HepG2 (cell line): ENCODE results near the gene STK4. TPM values are rescaled to one million over a fixed set of nuclear protein-coding genes. Genes with fewer than 3 reads are reported as not detected.

Experiments
- ATAC-seq: fragments of 200-7000 bp; cut with Tn5 transposase; 3 replicates; pipeline ENCODE4 v1.9.1; 2020; ENCODE audit warnings: mild to moderate bottlenecking, moderate library complexity
- BruUV-seq: library from RNA; stranded (reverse); fragments of 400-500 nt; replicated peaks from 2 replicates; lab custom pipeline; 2021; lab: Mats Ljungman, UMichigan
- CTCF ChIA-PET: fragments of 300-600 bp; formaldehyde crosslinking; extraction: SDS; loops from one replicate; lab custom pipeline; 2021; ENCODE audit warnings: low total read pairs, inconsistent platforms, low intra/inter-chr PET ratio; lab: Yijun Ruan, JAX
- POLR2A ChIA-PET: fragments of 350-600 bp; sonication (Branson Sonifier 250); formaldehyde crosslinking; loops from one replicate; lab custom pipeline; 2020; ENCODE audit warnings: antibody characterized with exemption, inconsistent platforms; lab: Yijun Ruan, JAX
- DNase-seq: peaks from one replicate; pipeline ENCODE4 v3.0.0-alpha.2; 2015; ENCODE audit warnings: low spot score
- FAIRE-seq: peaks from 3 replicates; lab custom pipeline; 2011; peaks lifted over from hg19 to GRCh38; lab: Jason Lieb, UNC
- H2AFZ ChIP-seq: one replicate; pipeline ENCODE4 v1.6.1; 2011; ENCODE audit warnings: low read length, inconsistent platforms
- H3K27ac ChIP-seq: fragments of 300-600 bp; 3 replicates; pipeline ENCODE4 v1.8.0; 2011; ENCODE audit warnings: mixed run types, mild to moderate bottlenecking, mixed read lengths, low read length, inconsistent platforms; ENCODE audit not compliant: insufficient read depth; ENCODE audit errors: extremely low read length
- H3K27me3 ChIP-seq, 2 experiments: fragments of 200-600 bp in 1 of 2; 2 replicates in 1 of 2; 3 replicates in 1 of 2; pipeline versions ENCODE4 v1.6.0 to v1.8.0; 2011; ENCODE audit warnings: low read length in 2 of 2, mild to moderate bottlenecking in 2 of 2, moderate library complexity in 2 of 2, inconsistent platforms in 1 of 2; ENCODE audit not compliant: insufficient read depth in 2 of 2, control insufficient read depth in 1 of 2
- H3K36me3 ChIP-seq, 2 experiments: fragments of 200-600 bp in 1 of 2; replicated peaks in 1 of 2; 2 replicates in 1 of 2; 3 replicates in 1 of 2; pipeline versions ENCODE4 v1.5.1 to v1.8.0; 2011; ENCODE audit warnings: low read length in 2 of 2, inconsistent platforms in 1 of 2; ENCODE audit not compliant: insufficient read depth in 2 of 2, control insufficient read depth in 1 of 2
- H3K4me1 ChIP-seq: 2 replicates; pipeline ENCODE4 v1.5.1; 2012; ENCODE audit warnings: low read length, inconsistent platforms; ENCODE audit not compliant: insufficient read depth
- H3K4me2 ChIP-seq: 2 replicates; pipeline ENCODE4 v1.6.0; 2011; ENCODE audit warnings: low read depth, low read length, inconsistent platforms
- H3K4me3 ChIP-seq, 3 experiments: fragments of 200-600 bp in 1 of 3; sonication (generic), shearing (Covaris generic) in 1 of 3; replicated peaks in 1 of 3; 2 replicates each; pipeline ENCODE4 v1.5.1; 2011 to 2016; ENCODE audit warnings: low read length in 3 of 3, inconsistent platforms in 2 of 3, low read depth in 2 of 3, mild to moderate bottlenecking in 2 of 3, control low read depth in 1 of 3, mixed read lengths in 1 of 3; ENCODE audit not compliant: insufficient read depth in 1 of 3
- H3K79me2 ChIP-seq: one replicate; pipeline ENCODE4 v1.6.1; 2011; ENCODE audit warnings: low read length, inconsistent platforms; ENCODE audit not compliant: insufficient read depth
- H3K9ac ChIP-seq: 2 replicates; pipeline ENCODE4 v1.6.0; 2011; ENCODE audit warnings: mild to moderate bottlenecking, low read depth, low read length, inconsistent platforms; ENCODE audit not compliant: insufficient read depth
- H3K9me3 ChIP-seq: 2 replicates; pipeline ENCODE4 v1.5.1; 2012; ENCODE audit warnings: mild to moderate bottlenecking, low read length
- H4K20me1 ChIP-seq: 2 replicates; pipeline ENCODE4 v1.6.0; 2011; ENCODE audit warnings: inconsistent platforms, mild to moderate bottlenecking, low read length, moderate library complexity; ENCODE audit not compliant: insufficient read depth
- ATRX ChIP-seq: sonication (generic); formaldehyde crosslinking; IDR thresholded peaks from 2 replicates; pipeline ENCODE4 v1.4.0; 2020; ENCODE audit warnings: missing genetic modification reagents, borderline replicate concordance
- HNF1B ChIP-seq: sonication (generic); formaldehyde crosslinking; IDR thresholded peaks from 2 replicates; pipeline ENCODE4 v1.5.1; 2020; ENCODE audit warnings: mild to moderate bottlenecking, moderate library complexity, missing genetic modification reagents
- NR0B2 ChIP-seq: sonication (generic); formaldehyde crosslinking; IDR thresholded peaks from 2 replicates; pipeline ENCODE4 v1.4.0; 2020; ENCODE audit warnings: mild to moderate bottlenecking, missing genetic modification reagents
- SAFB2 ChIP-seq: sonication (generic); formaldehyde crosslinking; IDR thresholded peaks from 2 replicates; pipeline ENCODE4 v1.5.1; 2020; ENCODE audit warnings: missing genetic modification reagents, low read depth, mild to moderate bottlenecking, borderline replicate concordance
- TIGD3 ChIP-seq: sonication (generic); formaldehyde crosslinking; IDR thresholded peaks from 2 replicates; pipeline ENCODE4 v1.5.1; 2020; ENCODE audit warnings: mild to moderate bottlenecking, missing genetic modification reagents, borderline replicate concordance
- ZNF17 ChIP-seq: sonication (generic); formaldehyde crosslinking; IDR thresholded peaks from 2 replicates; pipeline ENCODE4 v1.5.0; 2020; ENCODE audit warnings: mild to moderate bottlenecking, missing genetic modification reagents
- ZNF75D ChIP-seq: sonication (generic); formaldehyde crosslinking; IDR thresholded peaks from 2 replicates; pipeline ENCODE4 v1.8.1; 2023; ENCODE audit warnings: missing genetic modification reagents, mild to moderate bottlenecking, borderline replicate concordance
- ZNF761 ChIP-seq: sonication (generic); formaldehyde crosslinking; conservative IDR thresholded peaks from 2 replicates; pipeline ENCODE4 v1.4.0; 2020; ENCODE audit warnings: mild to moderate bottlenecking, missing genetic modification reagents
- ZNF773 ChIP-seq: sonication (generic); formaldehyde crosslinking; IDR thresholded peaks from 2 replicates; pipeline ENCODE4 v1.4.0; 2020; ENCODE audit warnings: missing genetic modification reagents, borderline replicate concordance
- WGBS: methylation state at CpG from one replicate; pipeline ENCODE4 v1.1.6; 2017; ENCODE audit warnings: low lambda C conversion rate; 5-methylcytosine and 5-hydroxymethylcytosine counted together
- in situ Hi-C: cut with HindIII; loops from 2 replicates; pipeline ENCODE4 v1.10.0; 2017; ENCODE audit warnings: low pct_unique_long_range_greater_than_20kb; ENCODE audit not compliant: extremely low pct_ligation_motif_present
- intact Hi-C: fragments of 100-400 bp; cut with micrococcal nuclease; formaldehyde crosslinking; loops from one replicate; pipeline ENCODE4 v1.10.0; 2022; ENCODE audit not compliant: unreplicated experiment
- polyA plus RNA-seq, 8 experiments: library from polyadenylated mRNA; depleted of rRNA in 3 of 8; stranded (reverse) in 7 of 8; unstranded in 1 of 8; fragments of >200 nt; fragmentation: Illumina TruSeq in 4 of 8; extraction: Trizol in 4 of 8; gene quantifications; 2 replicates each; pipeline versions ENCODE4 v1.2.1 to v1.2.3, GENCODE V29; 2011 to 2016; ENCODE audit warnings: low read depth in 4 of 8, missing spikeins in 1 of 8, mixed read lengths in 1 of 8; ENCODE audit not compliant: insufficient read depth in 1 of 8
- total RNA-seq, 5 experiments: library from RNA; depleted of rRNA; stranded (reverse); fragments of >200 nt; fragmentation: Illumina TruSeq; extraction: Trizol; gene quantifications; 2 replicates each; pipeline ENCODE4 v1.2.3, GENCODE V29; 2016; ENCODE audit warnings: low read depth in 1 of 5
- TF ChIP-seq, protein P1 (sequence below): IDR thresholded peaks from 2 replicates; pipeline ENCODE4 v1.6.1; 2012; ENCODE audit warnings: low read depth, low read length, improper control_type of control experiment

The STK4 gene
- total and polyA plus RNA-seq, 2 of the 13 experiments (the other 11 are each of a cell fraction or from before 2014, with no cell fraction given) = 25.6 to 38.3 TPM

DNA sequence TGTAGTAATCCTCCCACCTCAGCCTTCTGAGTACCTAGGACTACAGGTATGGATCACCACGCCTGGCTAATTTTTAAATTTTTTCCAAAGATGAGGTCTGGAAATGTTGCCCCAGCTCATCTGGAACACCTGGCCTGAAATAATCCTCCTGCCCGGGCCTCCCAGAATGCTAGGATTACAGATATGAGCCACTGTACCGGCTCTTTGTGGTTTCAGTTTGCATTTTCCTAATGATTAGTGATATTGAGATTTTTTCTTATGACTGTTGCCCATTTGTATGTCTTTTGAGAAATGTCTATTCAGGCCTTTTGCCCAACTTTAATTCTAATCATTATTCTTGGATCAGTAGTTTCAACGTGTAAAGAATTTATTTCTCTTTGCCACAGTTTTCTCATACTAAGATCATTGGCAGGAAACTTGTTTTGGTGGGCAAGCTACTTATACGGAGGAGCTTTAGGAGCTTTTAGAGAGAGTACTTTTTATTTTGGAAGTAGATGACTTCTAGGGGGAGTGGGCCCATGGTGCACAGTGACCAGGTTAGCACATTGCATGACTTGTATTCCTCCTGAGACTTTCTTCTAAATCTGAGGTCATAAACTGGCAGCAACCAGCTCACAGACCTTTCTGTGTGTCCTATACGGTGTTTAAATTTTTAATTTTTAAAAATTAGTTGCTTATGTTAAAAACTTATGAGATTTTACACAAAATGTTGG, 62.3 kb downstream of the STK4 start:
- BruUV-seq = no TSS peak
- Histone ChIP-seq H3K9ac (no peak overlapping the region), H3K4me2 (no peak overlapping the region), H3K79me2 (peaks cover 2% of the 10 kb centered on the region), H3K4me3 (no peak overlapping the region), H3K27me3 (no peaks in the 10 kb centered on the region), H3K36me3 (peaks cover 5 to 75% of the 10 kb centered on the region in 2 experiments)
- 97% methylated on average over 6 of the region's 6 CpGs for WGBS
- no peak for ATAC-seq
- POLR2A ChIA-PET = no interaction called here
- TF ChIP-seq ZNF773 (no peak), ZNF17 (CRISPR knock-in tag) (no peak), ZNF75D (no peak), NR0B2 (CRISPR knock-in tag) (no peak)
- TF ChIP-seq, protein P1, sequence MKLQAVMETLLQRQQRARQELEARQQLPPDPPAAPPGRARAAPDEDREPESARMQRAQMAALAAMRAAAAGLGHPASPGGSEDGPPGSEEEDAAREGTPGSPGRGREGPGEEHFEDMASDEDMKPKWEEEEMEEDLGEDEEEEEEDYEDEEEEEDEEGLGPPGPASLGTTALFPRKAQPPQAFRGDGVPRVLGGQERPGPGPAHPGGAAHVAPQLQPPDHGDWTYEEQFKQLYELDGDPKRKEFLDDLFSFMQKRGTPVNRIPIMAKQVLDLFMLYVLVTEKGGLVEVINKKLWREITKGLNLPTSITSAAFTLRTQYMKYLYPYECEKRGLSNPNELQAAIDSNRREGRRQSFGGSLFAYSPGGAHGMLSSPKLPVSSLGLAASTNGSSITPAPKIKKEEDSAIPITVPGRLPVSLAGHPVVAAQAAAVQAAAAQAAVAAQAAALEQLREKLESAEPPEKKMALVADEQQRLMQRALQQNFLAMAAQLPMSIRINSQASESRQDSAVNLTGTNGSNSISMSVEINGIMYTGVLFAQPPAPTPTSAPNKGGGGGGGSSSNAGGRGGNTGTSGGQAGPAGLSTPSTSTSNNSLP = no peak
- TF ChIP-seq, all 625 proteins: peak for 0
- FAIRE-seq = no peak
- intact Hi-C loops (no loop called here), in situ Hi-C loops (no loop called here)
- no peaks in the 10 kb centered on the region for H4K20me1 ChIP-seq
- no peaks in the 10 kb centered on the region for H3K4me1 ChIP-seq
- no peak overlapping the region for H2AFZ ChIP-seq
- H3K9me3 ChIP-seq = no peaks in the 10 kb centered on the region
- CTCF ChIA-PET = no interaction called here
- DNase-seq = no peak
- H3K27ac ChIP-seq = no peak overlapping the region

GRCh38 chr20:45029884-45030283, 63.6 kb downstream of the STK4 start:
- in situ Hi-C loops = no loop called here
- Histone ChIP-seq H3K4me1 (no peaks in the 10 kb centered on the region), H3K27me3 (no peaks in the 10 kb centered on the region), H3K4me2 (no peak overlapping the region), H3K4me3 (no peak overlapping the region), H3K27ac (no peak overlapping the region), H3K9ac (no peak overlapping the region), H3K9me3 (no peaks in the 10 kb centered on the region), H4K20me1 (no peaks in the 10 kb centered on the region), H2AFZ (no peak overlapping the region), H3K79me2 (peaks cover 2% of the 10 kb centered on the region), H3K36me3 (peaks cover 5 to 75% of the 10 kb centered on the region in 2 experiments)
- intact Hi-C loops = no loop called here
- WGBS = 97% methylated on average over 3 of the region's 3 CpGs
- POLR2A ChIA-PET = no interaction called here
- BruUV-seq = no TSS peak
- CTCF ChIA-PET = no interaction called here
- FAIRE-seq = no peak
- ATAC-seq = no peak
- DNase-seq = no peak
- TF ChIP-seq HNF1B (CRISPR knock-in tag) (no peak), ZNF761 (CRISPR knock-in tag) (no peak), TIGD3 (CRISPR knock-in tag) (no peak), SAFB2 (CRISPR knock-in tag) (no peak), ATRX (CRISPR knock-in tag) (no peak)
